K562 (cell line): Measurements from ENCODE around the gene TENT4B. TPM values are rescaled to one million over a fixed set of nuclear protein-coding genes. Genes with fewer than 3 reads are reported as not detected.

Experiments used
- CHD2 ChIP-seq: IDR thresholded peaks from 2 replicates; pipeline ENCODE4 v1.6.1; 2011; ENCODE audit warnings: low read depth, low read length
- CREBBP ChIP-seq: IDR thresholded peaks from one replicate; pipeline ENCODE4 v1.6.1; 2012; ENCODE audit warnings: low read depth, mild to moderate bottlenecking, control low read depth, inconsistent platforms, low read length
- EP300 ChIP-seq: IDR thresholded peaks from 2 replicates; pipeline ENCODE4 v1.6.1; 2012; ENCODE audit warnings: low read length, improper control_type of control experiment
- GTF2E2 ChIP-seq: fragments of 200-800 bp; sonication (Bioruptor generic); IDR thresholded peaks from 2 replicates; pipeline ENCODE4 v1.6.1; 2016; ENCODE audit warnings: missing genetic modification characterization, missing compliant biosample characterization
- KDM5B ChIP-seq: fragments of 200-600 bp; sonication (generic); IDR thresholded peaks from 2 replicates; pipeline ENCODE4 v1.6.1; 2012; ENCODE audit warnings: low read depth, mild to moderate bottlenecking, moderate library complexity, low read length, control low read depth, inconsistent platforms; ENCODE audit not compliant: insufficient replicate concordance
- MAFK ChIP-seq: IDR thresholded peaks from 2 replicates; pipeline ENCODE4 v1.6.1; 2011; ENCODE audit warnings: low read length, improper control_type of control experiment
- MAZ ChIP-seq, 2 experiments: fragments of 450-650 bp in 1 of 2; sonication (generic) in 1 of 2; formaldehyde crosslinking; IDR thresholded peaks in 1 of 2; conservative IDR thresholded peaks in 1 of 2; 2 replicates each; pipeline versions ENCODE4 v1.4.0 to v1.5.0; 2020; ENCODE audit warnings: mild to moderate bottlenecking in 1 of 2, missing genetic modification reagents in 1 of 2
- NR2F6 ChIP-seq: fragments of 450-650 bp; formaldehyde crosslinking; IDR thresholded peaks from 2 replicates; pipeline ENCODE4 v1.4.0; 2020; ENCODE audit warnings: mild to moderate bottlenecking
- PHF8 ChIP-seq: fragments of 200-600 bp; sonication (generic); IDR thresholded peaks from 2 replicates; pipeline ENCODE4 v1.6.1; 2012; ENCODE audit warnings: mixed run types, mild to moderate bottlenecking, inconsistent platforms, low read length, moderate library complexity, borderline replicate concordance
- RFX5 ChIP-seq: IDR thresholded peaks from 2 replicates; pipeline ENCODE4 v1.6.1; 2011; ENCODE audit warnings: low read depth, mild to moderate bottlenecking, improper control_type of control experiment, low read length
- SIN3B ChIP-seq: fragments of 450-650 bp; IDR thresholded peaks from 2 replicates; pipeline ENCODE4 v1.6.1; 2017; ENCODE audit warnings: low read depth, mild to moderate bottlenecking, moderate library complexity
- SMARCC2 ChIP-seq: fragments of 450-650 bp; IDR thresholded peaks from 2 replicates; pipeline ENCODE4 v1.6.1; 2017; ENCODE audit warnings: antibody characterized with exemption, moderate library complexity, mild to moderate bottlenecking, low read depth
- SOX6 ChIP-seq: fragments of 450-650 bp; IDR thresholded peaks from 2 replicates; pipeline ENCODE4 v1.6.1; 2014; ENCODE audit warnings: mild to moderate bottlenecking
- ZNF24 ChIP-seq: fragments of 450-650 bp; IDR thresholded peaks from 2 replicates; pipeline ENCODE4 v1.6.1; 2016
- ZNF586 ChIP-seq: fragments of 450-650 bp; formaldehyde crosslinking; conservative IDR thresholded peaks from 2 replicates; pipeline ENCODE4 v1.4.0; 2020; ENCODE audit warnings: mild to moderate bottlenecking, moderate library complexity
- ZSCAN29 ChIP-seq: fragments of 450-650 bp; IDR thresholded peaks from 2 replicates; pipeline ENCODE4 v1.6.1; 2017
- ZZZ3 ChIP-seq: fragments of 450-650 bp; IDR thresholded peaks from 2 replicates; pipeline ENCODE4 v1.6.1; 2016; ENCODE audit warnings: antibody characterized with exemption, mild to moderate bottlenecking, moderate library complexity
- polyA plus RNA-seq, 8 experiments: library from polyadenylated mRNA; depleted of rRNA in 4 of 8; stranded (reverse) in 5 of 8; unstranded in 3 of 8; fragments of >200 nt; fragmentation: Nextera tagmentation in 2 of 8; fragmentation: Illumina TruSeq in 1 of 8; extraction: Ambion mirVana in 2 of 8; extraction: Trizol in 1 of 8; gene quantifications; 2 replicates each; pipeline versions ENCODE4 v1.2.1 to v1.2.3, GENCODE V29; 2011 to 2014; ENCODE audit warnings: inconsistent platforms in 1 of 8, missing spikeins in 1 of 8
- total RNA-seq, 7 experiments: library from RNA; depleted of rRNA in 6 of 7; stranded (reverse); fragments of >200 nt in 6 of 7; fragmentation: Illumina TruSeq in 2 of 7; extraction: Trizol in 2 of 7; gene quantifications; 2 replicates each; pipeline versions ENCODE4 v1.2.1 to v1.2.3, GENCODE V29; 2011 to 2021; ENCODE audit warnings: low replicate concordance in 1 of 7
- TF ChIP-seq, protein P1 (sequence below): fragments of 250-450 bp; sonication (Bioruptor Pico); IDR thresholded peaks from 2 replicates; pipeline ENCODE4 v1.5.0; 2022; ENCODE audit warnings: mild to moderate bottlenecking
- TF ChIP-seq, protein P2 (sequence below), 2 experiments: fragments of 450-650 bp; IDR thresholded peaks; 2 replicates each; pipeline ENCODE4 v1.6.1; 2016
- TF ChIP-seq, protein P3 (sequence below): fragments of 250-450 bp; sonication (Bioruptor Pico); IDR thresholded peaks from 2 replicates; pipeline ENCODE4 v1.5.0; 2020; ENCODE audit warnings: mild to moderate bottlenecking
- TF ChIP-seq, protein P4 (sequence below): IDR thresholded peaks from 3 replicates; pipeline ENCODE4 v1.6.1; 2011; ENCODE audit warnings: borderline replicate concordance, mild to moderate bottlenecking, moderate library complexity; ENCODE audit not compliant: insufficient read length; ENCODE audit errors: extremely low read depth

The TENT4B gene
- total and polyA plus RNA-seq, 9 of the 15 experiments (the other 6 are each of a cell fraction or from before 2014, with no cell fraction given), result 5.2 to 8.4 (median 7.0) TPM

DNA sequence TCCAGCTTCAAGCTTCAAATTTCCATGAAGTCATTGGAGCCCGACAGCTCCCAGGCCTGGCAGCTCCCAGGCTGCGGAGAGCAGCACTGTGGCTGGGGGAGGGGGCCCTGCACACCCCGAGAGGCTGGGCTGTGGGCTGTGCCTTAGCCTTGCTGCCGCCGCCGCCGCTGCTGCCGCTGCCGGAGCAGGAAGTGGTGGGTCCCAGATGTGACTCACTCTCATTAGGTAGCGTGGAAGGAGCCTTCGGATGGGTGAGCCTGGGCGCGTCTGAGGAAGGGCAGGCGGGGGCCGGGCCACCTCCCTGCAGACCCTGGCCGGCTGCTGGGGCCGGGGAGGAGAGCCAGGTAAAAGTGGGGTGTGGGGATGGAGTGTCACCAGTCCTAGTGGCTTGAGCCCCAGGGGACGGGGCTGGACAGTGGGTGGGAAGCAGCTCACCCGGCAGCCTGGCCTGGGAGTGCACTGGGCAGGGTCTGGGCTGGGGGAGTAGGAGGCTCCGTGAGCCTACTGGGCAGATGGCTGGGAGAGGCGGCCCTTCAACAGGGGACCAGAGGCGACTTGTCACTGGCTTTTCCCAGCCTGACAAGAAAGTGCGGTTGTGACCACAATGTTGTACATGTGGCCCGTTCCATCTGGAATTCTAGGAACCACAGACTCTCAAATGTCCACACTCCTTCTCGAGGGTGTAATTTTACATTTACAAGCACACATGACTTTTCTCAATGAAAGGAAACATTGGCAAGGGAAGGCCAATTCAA lies 113.4 kb downstream of the TENT4B start, which contains the start of gene ADCY7 (continued):
- TF ChIP-seq ZNF586 (no peak), CREBBP (no peak), NR2F6 (CRISPR knock-in tag) (no peak), CHD2 (no peak; the same call in 1 of the 2 replicates), PHF8 (peak; percentile 53; the same call in 1 of the 2 replicates), ZNF24 (no peak), KDM5B (no peak), ZZZ3 (no peak), SIN3B (no peak), RFX5 (no peak), MAZ (CRISPR knock-in tag; conservative IDR thresholded peaks at IDR 0.05 in 1 of 2, IDR thresholded peaks at IDR 0.05 in 1 of 2) (peak; percentile 55 to 79), SMARCC2 (no peak), EP300 (peak; percentile 15; the same call in 1 of the 2 replicates), SOX6 (peak; percentile 33; the same call in 1 of the 2 replicates), MAFK (no peak), GTF2E2 (tag) (0 out of 2 replicates have a peak, but pooled peaks have one; percentile 21), ZSCAN29 (no peak)
- TF ChIP-seq, protein P1, sequence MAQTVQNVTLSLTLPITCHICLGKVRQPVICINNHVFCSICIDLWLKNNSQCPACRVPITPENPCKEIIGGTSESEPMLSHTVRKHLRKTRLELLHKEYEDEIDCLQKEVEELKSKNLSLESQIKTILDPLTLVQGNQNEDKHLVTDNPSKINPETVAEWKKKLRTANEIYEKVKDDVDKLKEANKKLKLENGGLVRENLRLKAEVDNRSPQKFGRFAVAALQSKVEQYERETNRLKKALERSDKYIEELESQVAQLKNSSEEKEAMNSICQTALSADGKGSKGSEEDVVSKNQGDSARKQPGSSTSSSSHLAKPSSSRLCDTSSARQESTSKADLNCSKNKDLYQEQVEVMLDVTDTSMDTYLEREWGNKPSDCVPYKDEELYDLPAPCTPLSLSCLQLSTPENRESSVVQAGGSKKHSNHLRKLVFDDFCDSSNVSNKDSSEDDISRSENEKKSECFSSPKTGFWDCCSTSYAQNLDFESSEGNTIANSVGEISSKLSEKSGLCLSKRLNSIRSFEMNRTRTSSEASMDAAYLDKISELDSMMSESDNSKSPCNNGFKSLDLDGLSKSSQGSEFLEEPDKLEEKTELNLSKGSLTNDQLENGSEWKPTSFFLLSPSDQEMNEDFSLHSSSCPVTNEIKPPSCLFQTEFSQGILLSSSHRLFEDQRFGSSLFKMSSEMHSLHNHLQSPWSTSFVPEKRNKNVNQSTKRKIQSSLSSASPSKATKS (CRISPR knock-in tag), result no peak
- TF ChIP-seq, protein P2, sequence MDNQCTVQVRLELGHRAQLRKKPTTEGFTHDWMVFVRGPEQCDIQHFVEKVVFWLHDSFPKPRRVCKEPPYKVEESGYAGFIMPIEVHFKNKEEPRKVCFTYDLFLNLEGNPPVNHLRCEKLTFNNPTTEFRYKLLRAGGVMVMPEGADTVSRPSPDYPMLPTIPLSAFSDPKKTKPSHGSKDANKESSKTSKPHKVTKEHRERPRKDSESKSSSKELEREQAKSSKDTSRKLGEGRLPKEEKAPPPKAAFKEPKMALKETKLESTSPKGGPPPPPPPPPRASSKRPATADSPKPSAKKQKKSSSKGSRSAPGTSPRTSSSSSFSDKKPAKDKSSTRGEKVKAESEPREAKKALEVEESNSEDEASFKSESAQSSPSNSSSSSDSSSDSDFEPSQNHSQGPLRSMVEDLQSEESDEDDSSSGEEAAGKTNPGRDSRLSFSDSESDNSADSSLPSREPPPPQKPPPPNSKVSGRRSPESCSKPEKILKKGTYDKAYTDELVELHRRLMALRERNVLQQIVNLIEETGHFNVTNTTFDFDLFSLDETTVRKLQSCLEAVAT (IDR thresholded peaks at IDR 0.05), result no peak
- TF ChIP-seq, protein P3, sequence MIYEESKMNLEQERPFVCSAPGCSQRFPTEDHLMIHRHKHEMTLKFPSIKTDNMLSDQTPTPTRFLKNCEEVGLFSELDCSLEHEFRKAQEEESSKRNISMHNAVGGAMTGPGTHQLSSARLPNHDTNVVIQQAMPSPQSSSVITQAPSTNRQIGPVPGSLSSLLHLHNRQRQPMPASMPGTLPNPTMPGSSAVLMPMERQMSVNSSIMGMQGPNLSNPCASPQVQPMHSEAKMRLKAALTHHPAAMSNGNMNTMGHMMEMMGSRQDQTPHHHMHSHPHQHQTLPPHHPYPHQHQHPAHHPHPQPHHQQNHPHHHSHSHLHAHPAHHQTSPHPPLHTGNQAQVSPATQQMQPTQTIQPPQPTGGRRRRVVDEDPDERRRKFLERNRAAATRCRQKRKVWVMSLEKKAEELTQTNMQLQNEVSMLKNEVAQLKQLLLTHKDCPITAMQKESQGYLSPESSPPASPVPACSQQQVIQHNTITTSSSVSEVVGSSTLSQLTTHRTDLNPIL (CRISPR knock-in tag), result no peak
- TF ChIP-seq, protein P4, sequence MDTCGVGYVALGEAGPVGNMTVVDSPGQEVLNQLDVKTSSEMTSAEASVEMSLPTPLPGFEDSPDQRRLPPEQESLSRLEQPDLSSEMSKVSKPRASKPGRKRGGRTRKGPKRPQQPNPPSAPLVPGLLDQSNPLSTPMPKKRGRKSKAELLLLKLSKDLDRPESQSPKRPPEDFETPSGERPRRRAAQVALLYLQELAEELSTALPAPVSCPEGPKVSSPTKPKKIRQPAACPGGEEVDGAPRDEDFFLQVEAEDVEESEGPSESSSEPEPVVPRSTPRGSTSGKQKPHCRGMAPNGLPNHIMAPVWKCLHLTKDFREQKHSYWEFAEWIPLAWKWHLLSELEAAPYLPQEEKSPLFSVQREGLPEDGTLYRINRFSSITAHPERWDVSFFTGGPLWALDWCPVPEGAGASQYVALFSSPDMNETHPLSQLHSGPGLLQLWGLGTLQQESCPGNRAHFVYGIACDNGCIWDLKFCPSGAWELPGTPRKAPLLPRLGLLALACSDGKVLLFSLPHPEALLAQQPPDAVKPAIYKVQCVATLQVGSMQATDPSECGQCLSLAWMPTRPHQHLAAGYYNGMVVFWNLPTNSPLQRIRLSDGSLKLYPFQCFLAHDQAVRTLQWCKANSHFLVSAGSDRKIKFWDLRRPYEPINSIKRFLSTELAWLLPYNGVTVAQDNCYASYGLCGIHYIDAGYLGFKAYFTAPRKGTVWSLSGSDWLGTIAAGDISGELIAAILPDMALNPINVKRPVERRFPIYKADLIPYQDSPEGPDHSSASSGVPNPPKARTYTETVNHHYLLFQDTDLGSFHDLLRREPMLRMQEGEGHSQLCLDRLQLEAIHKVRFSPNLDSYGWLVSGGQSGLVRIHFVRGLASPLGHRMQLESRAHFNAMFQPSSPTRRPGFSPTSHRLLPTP, result no peak
